DMS153 treated with DMSO at 0.1 percent for 48 hours (cell line): ENCODE measurements around the gene ITCH.
A peak's percentile ranks its signal among the peaks of the same experiment; 100 is the strongest.
"Not testable (repeated sequence)": the region's sequence is repeated elsewhere in the genome, so short reads cannot be mapped to it uniquely, and the experiment has no call there.

Source experiments
- DNase-seq: peaks from one replicate; lab custom pipeline; 2025; ENCODE audit not compliant: unreplicated experiment; lab: John Stamatoyannopoulos, UW

Gene ITCH

GRCh38 chr20:34363062-34363464 is at the start of gene ITCH:
Gene ITCH (plus strand): TSS chr20:34363273. CDS start chr20:34393812, 30,539 bp downstream.
- DNase-seq: peak; percentile 78

GRCh38 chr20:34315236-34315635 is 47.8 kb upstream of the ITCH start:
- no peak for DNase-seq

- DNase-seq: no peak
These were observed 46.8 kb upstream of the ITCH start for GRCh38 chr20:34316196-34316814.

- DNase-seq: no peak
These were observed 44.2 kb upstream of the ITCH start for GRCh38 chr20:34318609-34319443.

GRCh38 chr20:34320861-34321260 is 42.2 kb upstream of the ITCH start:
- DNase-seq: no peak

GRCh38 chr20:34322267-34323105 is 40.6 kb upstream of the ITCH start:
- DNase-seq: no peak

- DNase-seq: no peak
These were observed 38.5 kb upstream of the ITCH start for GRCh38 chr20:34324541-34324940.

GRCh38 chr20:34328207-34328606 is 34.9 kb upstream of the ITCH start:
- not testable (repeated sequence) for DNase-seq

GRCh38 chr20:34328928-34329677 is 34.0 kb upstream of the ITCH start:
- DNase-seq: no peak

GRCh38 chr20:34330861-34331544 is 32.1 kb upstream of the ITCH start:
- not testable (repeated sequence) for DNase-seq

GRCh38 chr20:34331838-34332237 is 31.2 kb upstream of the ITCH start:
- DNase-seq: no peak

- DNase-seq: no peak
These were observed 30.7 kb upstream of the ITCH start for GRCh38 chr20:34332262-34332920.

- no peak for DNase-seq
These were observed 29.3 kb upstream of the ITCH start for GRCh38 chr20:34333786-34334185.

GRCh38 chr20:34334654-34335407 is 28.2 kb upstream of the ITCH start:
- DNase-seq: no peak

- DNase-seq: no peak
These were observed 25.5 kb upstream of the ITCH start for GRCh38 chr20:34337544-34337943.

- DNase-seq: no peak
These were observed 24.9 kb upstream of the ITCH start for GRCh38 chr20:34337982-34338726.

GRCh38 chr20:34340726-34341125 is 22.3 kb upstream of the ITCH start:
- DNase-seq: not testable (repeated sequence)

- not testable (repeated sequence) for DNase-seq
These were observed 21.9 kb upstream of the ITCH start for GRCh38 chr20:34341199-34341598.
